ENCODE measurements around the gene VAPA.
A peak's percentile ranks its signal among the peaks of the same experiment; 100 is the strongest.

VAPA gene, protein sequence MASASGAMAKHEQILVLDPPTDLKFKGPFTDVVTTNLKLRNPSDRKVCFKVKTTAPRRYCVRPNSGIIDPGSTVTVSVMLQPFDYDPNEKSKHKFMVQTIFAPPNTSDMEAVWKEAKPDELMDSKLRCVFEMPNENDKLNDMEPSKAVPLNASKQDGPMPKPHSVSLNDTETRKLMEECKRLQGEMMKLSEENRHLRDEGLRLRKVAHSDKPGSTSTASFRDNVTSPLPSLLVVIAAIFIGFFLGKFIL

DNA sequence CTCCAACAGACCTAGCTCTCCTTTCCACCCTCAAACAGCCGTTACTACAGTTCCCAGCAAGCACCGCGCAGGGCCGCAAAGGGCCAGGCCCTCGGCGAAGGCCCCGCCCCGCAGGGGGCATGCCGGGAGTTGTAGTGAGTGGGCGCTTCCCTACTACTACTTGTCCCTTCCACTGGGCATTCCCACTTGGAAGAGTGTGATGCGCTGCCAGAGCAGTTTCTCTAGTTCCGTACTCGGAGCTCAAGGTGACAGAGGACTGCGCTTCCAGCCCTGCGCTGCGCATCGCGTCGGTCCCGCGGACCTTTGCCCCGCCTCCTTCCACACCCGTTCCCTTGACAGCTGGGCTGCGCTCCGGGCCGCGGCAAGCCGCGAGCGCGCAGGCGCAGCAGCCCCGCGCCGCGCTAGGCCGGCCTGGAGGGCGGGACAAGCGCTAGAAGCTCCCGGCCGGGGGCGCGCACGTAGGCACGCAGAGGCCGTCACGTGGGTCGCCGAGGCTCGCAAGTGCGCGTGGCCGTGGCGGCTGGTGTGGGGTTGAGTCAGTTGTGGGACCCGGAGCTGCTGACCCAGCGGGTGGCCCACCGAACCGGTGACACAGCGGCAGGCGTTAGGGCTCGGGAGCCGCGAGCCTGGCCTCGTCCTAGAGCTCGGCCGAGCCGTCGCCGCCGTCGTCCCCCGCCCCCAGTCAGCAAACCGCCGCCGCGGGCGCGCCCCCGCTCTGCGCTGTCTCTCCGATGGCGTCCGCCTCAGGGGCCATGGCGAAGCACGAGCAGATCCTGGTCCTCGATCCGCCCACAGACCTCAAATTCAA lies at the start of gene VAPA:
VAPA (plus strand) TSS at position 491 of the 808 bp plus-strand sequence; CDS start at position 732, 241 bp downstream.
- H3K79me2 ChIP-seq (ENCODE audit: insufficient read depth, low read length) = peaks cover 40% of the 10 kb centered on the region
- H3K27ac ChIP-seq (ENCODE audit: low read depth, low read length, poor library complexity, severe bottlenecking) = peak within 1 kb of the TSS; percentile 70

DNA sequence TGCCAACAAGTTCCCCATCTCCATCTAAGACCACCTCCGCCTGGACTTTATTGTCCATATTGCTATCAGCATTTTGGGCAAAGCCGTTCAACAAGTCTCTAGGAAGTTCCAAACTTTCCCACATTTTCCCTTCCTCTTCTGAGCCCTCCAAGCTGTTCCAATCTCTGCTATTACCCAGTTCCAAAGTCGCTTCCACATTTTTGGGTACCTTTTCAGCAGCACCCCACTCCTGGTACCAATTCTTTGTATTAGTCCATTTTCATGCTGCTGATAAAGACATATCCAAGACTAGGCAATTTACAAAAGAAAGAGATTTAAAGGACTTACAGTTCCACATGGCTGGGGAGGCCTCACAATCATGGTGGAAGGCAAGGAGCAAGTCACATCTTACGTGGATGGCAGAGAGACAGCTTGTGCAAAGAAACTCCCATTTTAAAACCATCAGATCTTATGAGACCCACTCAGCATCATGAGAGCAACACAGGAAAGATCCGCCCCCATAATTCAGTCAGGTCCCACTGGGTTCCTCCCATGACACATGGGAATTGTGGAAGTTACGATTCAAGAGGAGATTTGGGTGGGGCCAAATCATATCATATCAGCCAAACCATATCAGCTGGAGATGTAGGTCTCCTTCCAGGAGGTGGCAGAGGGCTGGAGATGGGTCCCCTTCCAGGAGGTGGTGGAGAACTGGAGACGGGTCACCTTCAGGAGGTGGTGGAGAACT lies 47.9 kb upstream of the VAPA start:
- TF ChIP-seq, protein P1, sequence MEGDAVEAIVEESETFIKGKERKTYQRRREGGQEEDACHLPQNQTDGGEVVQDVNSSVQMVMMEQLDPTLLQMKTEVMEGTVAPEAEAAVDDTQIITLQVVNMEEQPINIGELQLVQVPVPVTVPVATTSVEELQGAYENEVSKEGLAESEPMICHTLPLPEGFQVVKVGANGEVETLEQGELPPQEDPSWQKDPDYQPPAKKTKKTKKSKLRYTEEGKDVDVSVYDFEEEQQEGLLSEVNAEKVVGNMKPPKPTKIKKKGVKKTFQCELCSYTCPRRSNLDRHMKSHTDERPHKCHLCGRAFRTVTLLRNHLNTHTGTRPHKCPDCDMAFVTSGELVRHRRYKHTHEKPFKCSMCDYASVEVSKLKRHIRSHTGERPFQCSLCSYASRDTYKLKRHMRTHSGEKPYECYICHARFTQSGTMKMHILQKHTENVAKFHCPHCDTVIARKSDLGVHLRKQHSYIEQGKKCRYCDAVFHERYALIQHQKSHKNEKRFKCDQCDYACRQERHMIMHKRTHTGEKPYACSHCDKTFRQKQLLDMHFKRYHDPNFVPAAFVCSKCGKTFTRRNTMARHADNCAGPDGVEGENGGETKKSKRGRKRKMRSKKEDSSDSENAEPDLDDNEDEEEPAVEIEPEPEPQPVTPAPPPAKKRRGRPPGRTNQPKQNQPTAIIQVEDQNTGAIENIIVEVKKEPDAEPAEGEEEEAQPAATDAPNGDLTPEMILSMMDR (IDR thresholded peaks at IDR 0.05; ENCODE audit: low read length) = no peak
- no peak for TF ChIP-seq EZH2 (IDR thresholded peaks at IDR 0.05; ENCODE audit: borderline replicate concordance, low read length)
- no peaks in the 10 kb centered on the region for H3F3A ChIP-seq (ENCODE audit: insufficient read depth, low read length)
- H3K4me2 ChIP-seq (ENCODE audit: low read length) = no peak overlapping the region

More for the DNA sequence above, at the start of gene VAPA:
- Histone ChIP-seq H3K9ac (ENCODE audit: low read length) (peak within 1 kb of the TSS; percentile 83), H3K4me3 (ENCODE audit: low read depth, low read length, poor library complexity, severe bottlenecking) (peak within 1 kb of the TSS; percentile 87), H2AFZ (ENCODE audit: low read length) (peak within 1 kb of the TSS; percentile 25), H3K9me3 (ENCODE audit: low read length) (0 out of 2 replicates have a peak, but pooled peaks cover 4% of the 10 kb centered on the region), H3K9me2 (ENCODE audit: low read depth, low read length) (no peaks in the 10 kb centered on the region), H4K20me1 (ENCODE audit: insufficient read depth, low read length) (peaks cover 8% of the 10 kb centered on the region; the same call in 1 of the 2 replicates), H3K4me1 (ENCODE audit: insufficient read depth, low read length, severe bottlenecking) (peaks cover 41% of the 10 kb centered on the region), H3K36me3 (ENCODE audit: insufficient read depth, low read length) (no peaks in the 10 kb centered on the region; the same call in 1 of the 2 replicates), H3K4me2 (ENCODE audit: low read length) (peak within 1 kb of the TSS; percentile 93), H3F3A (ENCODE audit: insufficient read depth, low read length) (no peaks in the 10 kb centered on the region), H3K27me3 (ENCODE audit: insufficient read depth, low read length) (no peaks in the 10 kb centered on the region)
- TF ChIP-seq EZH2 (IDR thresholded peaks at IDR 0.05; ENCODE audit: borderline replicate concordance, low read length) = no peak
- TF ChIP-seq, protein P1 (IDR thresholded peaks at IDR 0.05; ENCODE audit: low read length) = no peak

DNA sequence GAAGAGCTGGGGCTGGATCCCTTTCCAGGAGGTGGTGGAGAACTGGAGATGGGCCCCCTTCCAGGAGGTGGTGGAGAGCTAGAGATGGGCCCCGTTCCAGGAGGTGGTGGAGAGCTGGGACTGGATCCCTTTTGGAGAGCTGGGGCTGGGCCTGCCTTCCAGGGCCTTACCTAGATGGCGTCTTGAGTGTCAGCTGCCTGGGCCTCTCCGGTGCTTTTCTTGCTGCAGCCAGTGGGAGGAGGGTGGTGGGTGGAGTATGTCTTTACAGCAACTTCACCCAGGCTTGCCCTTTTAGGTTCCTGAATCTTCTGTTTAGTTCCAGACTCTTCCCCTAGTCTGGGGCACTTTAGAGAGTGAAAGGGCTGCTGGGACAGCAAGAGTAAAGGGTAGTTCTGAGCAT lies 47.2 kb upstream of the VAPA start:
- H3K4me2 ChIP-seq (ENCODE audit: low read length) = no peak overlapping the region
- no peaks in the 10 kb centered on the region for H3K4me1 ChIP-seq (ENCODE audit: insufficient read depth, low read length, severe bottlenecking)
- H2AFZ ChIP-seq (ENCODE audit: low read length) = no peak overlapping the region
- no peaks in the 10 kb centered on the region for H3F3A ChIP-seq (ENCODE audit: insufficient read depth, low read length)
- H3K27me3 ChIP-seq (ENCODE audit: insufficient read depth, low read length) = peaks cover 5% of the 10 kb centered on the region; the same call in 1 of the 2 replicates
- no peaks in the 10 kb centered on the region for H4K20me1 ChIP-seq (ENCODE audit: insufficient read depth, low read length)
- no peaks in the 10 kb centered on the region for H3K9me2 ChIP-seq (ENCODE audit: low read depth, low read length)
- no peak overlapping the region for H3K4me3 ChIP-seq (ENCODE audit: low read depth, low read length, poor library complexity, severe bottlenecking)
- H3K9me3 ChIP-seq (ENCODE audit: low read length) = no peaks in the 10 kb centered on the region
- H3K9ac ChIP-seq (ENCODE audit: low read length) = no peak overlapping the region
- no peaks in the 10 kb centered on the region for H3K36me3 ChIP-seq (ENCODE audit: insufficient read depth, low read length)
- no peak overlapping the region for H3K27ac ChIP-seq (ENCODE audit: low read depth, low read length, poor library complexity, severe bottlenecking)
- H3K79me2 ChIP-seq (ENCODE audit: insufficient read depth, low read length) = no peaks in the 10 kb centered on the region
- TF ChIP-seq, protein P1 (IDR thresholded peaks at IDR 0.05; ENCODE audit: low read length) = no peak
- TF ChIP-seq EZH2 (IDR thresholded peaks at IDR 0.05; ENCODE audit: borderline replicate concordance, low read length) = no peak

More for the DNA sequence above, 47.9 kb upstream of the VAPA start:
- no peak overlapping the region for H3K4me3 ChIP-seq (ENCODE audit: low read depth, low read length, poor library complexity, severe bottlenecking)
- peaks cover 5% of the 10 kb centered on the region; the same call in 1 of the 2 replicates for H3K27me3 ChIP-seq (ENCODE audit: insufficient read depth, low read length)
- no peak overlapping the region for H2AFZ ChIP-seq (ENCODE audit: low read length)
- H3K9ac ChIP-seq (ENCODE audit: low read length) = no peak overlapping the region
- no peaks in the 10 kb centered on the region for H4K20me1 ChIP-seq (ENCODE audit: insufficient read depth, low read length)
- no peaks in the 10 kb centered on the region for H3K9me3 ChIP-seq (ENCODE audit: low read length)
- no peak overlapping the region for H3K27ac ChIP-seq (ENCODE audit: low read depth, low read length, poor library complexity, severe bottlenecking)
- H3K4me1 ChIP-seq (ENCODE audit: insufficient read depth, low read length, severe bottlenecking) = no peaks in the 10 kb centered on the region
- H3K79me2 ChIP-seq (ENCODE audit: insufficient read depth, low read length) = no peaks in the 10 kb centered on the region
- H3K9me2 ChIP-seq (ENCODE audit: low read depth, low read length) = no peaks in the 10 kb centered on the region
- no peaks in the 10 kb centered on the region for H3K36me3 ChIP-seq (ENCODE audit: insufficient read depth, low read length)

Data from OCI-LY1 (cell line).